ENCODE measurements around the gene TSPAN18. TPM values are rescaled to one million over a fixed set of nuclear protein-coding genes. Genes with fewer than 3 reads are reported as not detected.

TSPAN18 gene
- total RNA-seq, 1 experiment from 2014 or later, result not detected

DNA sequence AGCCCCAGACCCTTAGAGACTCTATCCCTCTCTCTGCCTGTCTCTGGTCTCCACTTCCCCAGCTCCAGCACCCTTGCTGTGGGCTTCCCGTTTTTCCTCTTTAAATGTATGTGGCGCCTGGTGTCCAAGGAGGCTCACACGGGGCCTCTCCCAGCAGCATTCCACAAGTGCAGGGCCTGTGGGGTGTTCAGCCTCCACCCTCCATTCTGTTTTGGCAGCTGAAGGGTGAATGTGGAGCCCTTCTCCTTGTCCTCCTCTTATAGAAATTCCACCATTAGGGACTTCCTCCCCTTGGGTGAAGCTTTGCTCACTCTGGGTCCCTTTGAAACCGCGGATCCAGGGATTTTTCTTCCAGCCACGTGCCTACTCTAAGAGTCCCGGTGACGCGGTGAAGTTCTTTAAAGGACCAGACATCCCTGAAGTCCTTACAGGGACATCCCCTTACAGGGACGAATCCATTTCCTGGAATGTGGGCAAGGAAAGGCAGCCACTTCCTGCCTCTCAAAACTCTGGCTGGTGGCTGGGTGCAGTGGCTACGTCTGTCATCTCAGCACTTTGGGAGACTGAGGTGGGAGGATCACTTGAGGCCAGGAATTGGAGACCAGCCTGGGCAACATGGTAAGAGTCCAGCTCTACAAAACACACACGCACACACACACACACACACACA is 1.6 kb upstream of the TSPAN18 start:
- Histone ChIP-seq H3K79me2 (ENCODE audit: low read length) (no peaks in the 10 kb centered on the region), H3K9me2 (replicated peaks; ENCODE audit: low read length) (no peaks in the 10 kb centered on the region), H4K20me1 (ENCODE audit: low read length) (no peaks in the 10 kb centered on the region), H3F3A (ENCODE audit: low read length, unreplicated experiment) (no peaks in the 10 kb centered on the region), H3K9me3 (ENCODE audit: low read length) (no peaks in the 10 kb centered on the region), H3K27ac (ENCODE audit: low read length) (no peak overlapping the region), H3K4me1 (ENCODE audit: insufficient read depth, low read length) (peaks cover 4% of the 10 kb centered on the region; the same call in 1 of the 2 replicates), H3K4me2 (ENCODE audit: low read length) (no peak overlapping the region), H3K4me3 (ENCODE audit: low read length) (no peak overlapping the region), H3K27me3 (ENCODE audit: low read length) (peaks cover 54% of the 10 kb centered on the region), H3K9ac (ENCODE audit: low read length) (no peak overlapping the region), H3K36me3 (ENCODE audit: low read depth, low read length) (no peaks in the 10 kb centered on the region), H2AFZ (ENCODE audit: low read length) (no peak overlapping the region)
- ATAC-seq, result no peak
- ChIA-PET POLR2A (ENCODE audit: unreplicated experiment) (no interaction called here), CTCF (no interaction called here)
- no peak for DNase-seq
- intact Hi-C loops (cut with micrococcal nuclease), result loop anchor here (5.0 kb wide), 1 partner anchor 167 kb away; no protein-coding TSS in a partner anchor
- no TSS peak for BruUV-seq (replicated peaks)
- no peak for TF ChIP-seq EZH2 (IDR thresholded peaks at IDR 0.05; ENCODE audit: low read length, unreplicated experiment)
- TF ChIP-seq EZH2phosphoT487 (IDR thresholded peaks at IDR 0.05; ENCODE audit: borderline replicate concordance, low read length), result no peak
- TF ChIP-seq, protein P1, sequence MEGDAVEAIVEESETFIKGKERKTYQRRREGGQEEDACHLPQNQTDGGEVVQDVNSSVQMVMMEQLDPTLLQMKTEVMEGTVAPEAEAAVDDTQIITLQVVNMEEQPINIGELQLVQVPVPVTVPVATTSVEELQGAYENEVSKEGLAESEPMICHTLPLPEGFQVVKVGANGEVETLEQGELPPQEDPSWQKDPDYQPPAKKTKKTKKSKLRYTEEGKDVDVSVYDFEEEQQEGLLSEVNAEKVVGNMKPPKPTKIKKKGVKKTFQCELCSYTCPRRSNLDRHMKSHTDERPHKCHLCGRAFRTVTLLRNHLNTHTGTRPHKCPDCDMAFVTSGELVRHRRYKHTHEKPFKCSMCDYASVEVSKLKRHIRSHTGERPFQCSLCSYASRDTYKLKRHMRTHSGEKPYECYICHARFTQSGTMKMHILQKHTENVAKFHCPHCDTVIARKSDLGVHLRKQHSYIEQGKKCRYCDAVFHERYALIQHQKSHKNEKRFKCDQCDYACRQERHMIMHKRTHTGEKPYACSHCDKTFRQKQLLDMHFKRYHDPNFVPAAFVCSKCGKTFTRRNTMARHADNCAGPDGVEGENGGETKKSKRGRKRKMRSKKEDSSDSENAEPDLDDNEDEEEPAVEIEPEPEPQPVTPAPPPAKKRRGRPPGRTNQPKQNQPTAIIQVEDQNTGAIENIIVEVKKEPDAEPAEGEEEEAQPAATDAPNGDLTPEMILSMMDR (conservative IDR thresholded peaks at IDR 0.05; ENCODE audit: low read depth, low read length), result no peak

DNA sequence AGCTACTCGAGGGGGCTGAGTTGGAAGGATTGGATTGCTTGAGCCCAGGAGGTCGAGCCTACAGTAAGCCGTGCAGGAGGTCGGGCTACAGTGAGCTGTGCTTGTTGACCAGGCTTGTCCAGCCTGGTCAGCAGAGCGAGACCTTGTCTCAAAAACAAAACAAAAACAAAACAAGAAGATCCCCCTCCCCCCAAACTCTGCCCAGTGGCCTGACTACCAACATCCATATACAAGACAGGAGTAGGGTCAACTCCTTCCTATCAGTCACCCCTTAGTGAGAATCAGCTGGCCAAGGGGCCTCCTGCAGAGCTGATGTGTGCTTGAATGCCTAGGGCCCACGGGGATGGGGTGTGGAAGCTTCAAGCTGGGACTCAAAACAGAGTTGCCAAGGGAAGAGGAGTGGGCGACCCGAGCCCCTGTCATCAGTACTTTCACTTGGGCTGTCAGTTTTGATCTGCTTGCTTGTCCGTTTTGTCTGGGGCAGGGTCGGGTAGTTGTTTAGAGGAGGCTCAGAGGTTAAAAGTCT is 942 bp upstream of the TSPAN18 start:
- peaks cover 51% of the 10 kb centered on the region for H3K27me3 ChIP-seq (ENCODE audit: low read length)
- peaks cover 4% of the 10 kb centered on the region; the same call in 1 of the 2 replicates for H3K4me1 ChIP-seq (ENCODE audit: insufficient read depth, low read length)
- no peak for ATAC-seq
- no peaks in the 10 kb centered on the region for H3K36me3 ChIP-seq (ENCODE audit: low read depth, low read length)
- no peaks in the 10 kb centered on the region for H3K9me2 ChIP-seq (replicated peaks; ENCODE audit: low read length)
- H3K4me2 ChIP-seq (ENCODE audit: low read length), result no peak overlapping the region
- TF ChIP-seq EZH2phosphoT487 (IDR thresholded peaks at IDR 0.05; ENCODE audit: borderline replicate concordance, low read length), result no peak
- no peaks in the 10 kb centered on the region for H3K9me3 ChIP-seq (ENCODE audit: low read length)
- ChIA-PET CTCF (interaction anchor here (1.1 kb wide), 1 partner anchor 108 kb away, joined by 3 read pairs; no protein-coding TSS in a partner anchor), POLR2A (ENCODE audit: unreplicated experiment) (no interaction called here)
- H3K27ac ChIP-seq (ENCODE audit: low read length), result no peak overlapping the region
- intact Hi-C loops (cut with micrococcal nuclease), result loop anchor here (5.0 kb wide), 1 partner anchor 166 kb away; no protein-coding TSS in a partner anchor
- no peak for DNase-seq
- no peaks in the 10 kb centered on the region for H3K79me2 ChIP-seq (ENCODE audit: low read length)
- no peak overlapping the region for H2AFZ ChIP-seq (ENCODE audit: low read length)
- no peaks in the 10 kb centered on the region for H3F3A ChIP-seq (ENCODE audit: low read length, unreplicated experiment)
- no TSS peak for BruUV-seq (replicated peaks)
- no peak overlapping the region for H3K9ac ChIP-seq (ENCODE audit: low read length)
- no peak overlapping the region for H3K4me3 ChIP-seq (ENCODE audit: low read length)
- no peaks in the 10 kb centered on the region for H4K20me1 ChIP-seq (ENCODE audit: low read length)

DNA sequence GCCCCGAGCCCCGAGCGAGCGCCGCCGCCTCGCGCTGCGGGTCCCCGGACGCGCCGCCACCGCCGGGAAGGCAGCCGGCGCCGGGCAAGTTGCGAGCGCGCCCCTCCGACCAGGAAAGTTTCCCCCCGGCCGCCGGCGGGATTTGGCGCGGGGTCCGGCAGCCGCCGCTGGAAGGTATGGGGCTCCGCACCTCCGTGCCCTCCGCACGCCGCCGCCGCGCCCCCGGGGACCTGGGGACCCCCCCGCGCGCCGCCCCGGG is 281 bp downstream of the TSPAN18 start:
- Histone ChIP-seq H3K36me3 (ENCODE audit: low read depth, low read length) (no peaks in the 10 kb centered on the region), H3K4me1 (ENCODE audit: insufficient read depth, low read length) (peaks cover 4% of the 10 kb centered on the region; the same call in 1 of the 2 replicates), H2AFZ (ENCODE audit: low read length) (no peak overlapping the region; the same call in 1 of the 2 replicates), H3F3A (ENCODE audit: low read length, unreplicated experiment) (no peaks in the 10 kb centered on the region), H3K79me2 (ENCODE audit: low read length) (no peaks in the 10 kb centered on the region), H3K4me3 (ENCODE audit: low read length) (peak overlapping the region; percentile 55), H3K9ac (ENCODE audit: low read length) (no peak overlapping the region), H3K27ac (ENCODE audit: low read length) (no peak overlapping the region), H3K4me2 (ENCODE audit: low read length) (peak overlapping the region; percentile 80), H3K9me2 (replicated peaks; ENCODE audit: low read length) (no peaks in the 10 kb centered on the region), H3K9me3 (ENCODE audit: low read length) (no peaks in the 10 kb centered on the region), H3K27me3 (ENCODE audit: low read length) (peaks cover 58% of the 10 kb centered on the region), H4K20me1 (ENCODE audit: low read length) (no peaks in the 10 kb centered on the region)
- POLR2A ChIA-PET (ENCODE audit: unreplicated experiment), result no interaction called here
- CTCF ChIA-PET, result no interaction called here
- DNase-seq, result no peak
- TF ChIP-seq, protein P1 (conservative IDR thresholded peaks at IDR 0.05; ENCODE audit: low read depth, low read length), result no peak
- TF ChIP-seq EZH2phosphoT487 (IDR thresholded peaks at IDR 0.05; ENCODE audit: borderline replicate concordance, low read length), result no peak
- no TSS peak for BruUV-seq (replicated peaks)
- no peak for ATAC-seq
- intact Hi-C loops (cut with micrococcal nuclease), result loop anchor here (5.0 kb wide), 1 partner anchor 165 kb away; no protein-coding TSS in a partner anchor
